Duodenal mucosa (tissue), 2 donors: Measurements from ENCODE around the gene SELENON.
A peak's percentile ranks its signal among the peaks of the same experiment; 100 is the strongest.

Experiments used
- H3K27ac ChIP-seq: one replicate; pipeline ENCODE4 v1.7.0; 2013; ENCODE audit warnings: low read depth, low read length
- H3K27me3 ChIP-seq, 2 donors: one replicate each; pipeline ENCODE4 v1.7.0; 2013; ENCODE audit warnings: low read length in 2 of 2, control low read depth in 1 of 2; ENCODE audit not compliant: insufficient read depth in 2 of 2, control insufficient read depth in 1 of 2
- H3K36me3 ChIP-seq, 2 donors: one replicate each; pipeline ENCODE4 v1.7.0; 2013; ENCODE audit warnings: low read length in 2 of 2, control low read depth in 1 of 2; ENCODE audit not compliant: insufficient read depth in 2 of 2, control insufficient read depth in 1 of 2
- H3K4me1 ChIP-seq, 2 donors: one replicate each; pipeline ENCODE4 v1.7.0; 2013; ENCODE audit warnings: low read length in 2 of 2, control low read depth in 1 of 2; ENCODE audit not compliant: insufficient read depth in 2 of 2, control insufficient read depth in 1 of 2
- H3K4me3 ChIP-seq, 2 donors: one replicate each; pipeline ENCODE4 v1.7.0; 2013; ENCODE audit warnings: low read length in 2 of 2, low read depth in 1 of 2
- H3K9ac ChIP-seq, 2 donors: one replicate each; pipeline ENCODE4 v1.7.0; 2013; ENCODE audit warnings: low read length in 2 of 2, low read depth in 1 of 2
- H3K9me3 ChIP-seq, 2 donors: one replicate each; pipeline ENCODE4 v1.7.0; 2013; ENCODE audit warnings: low read length in 2 of 2, control low read depth in 1 of 2; ENCODE audit not compliant: control insufficient read depth in 1 of 2

Gene SELENON

GRCh38 chr1:25760871-25761270 lies 39.1 kb upstream of the SELENON start:
- Histone ChIP-seq H3K27me3 (peaks cover 0 to 7% of the 10 kb centered on the region in 2 donors), H3K27ac (no peak overlapping the region), H3K4me1 (no peaks in the 10 kb centered on the region), H3K4me3 (no peak overlapping the region), H3K36me3 (no peaks in the 10 kb centered on the region), H3K9me3 (no peaks in the 10 kb centered on the region), H3K9ac (no peak overlapping the region)

GRCh38 chr1:25763493-25763892 lies 36.5 kb upstream of the SELENON start:
- Histone ChIP-seq H3K27me3 (peaks cover 0 to 1% of the 10 kb centered on the region in 2 donors), H3K27ac (no peak overlapping the region), H3K9me3 (no peaks in the 10 kb centered on the region), H3K9ac (no peak overlapping the region), H3K4me1 (peaks cover 0 to 4% of the 10 kb centered on the region in 2 donors), H3K36me3 (no peaks in the 10 kb centered on the region), H3K4me3 (no peak overlapping the region)

GRCh38 chr1:25765136-25765922 lies 34.7 kb upstream of the SELENON start:
- no peak overlapping the region for H3K4me3 ChIP-seq
- no peaks in the 10 kb centered on the region for H3K9me3 ChIP-seq
- H3K9ac ChIP-seq: no peak overlapping the region
- H3K27ac ChIP-seq: no peak overlapping the region
- H3K27me3 ChIP-seq: no peaks in the 10 kb centered on the region
- peaks cover under 1 to 4% of the 10 kb centered on the region in 2 donors for H3K4me1 ChIP-seq
- peaks cover 0 to 6% of the 10 kb centered on the region in 2 donors for H3K36me3 ChIP-seq

- Histone ChIP-seq H3K36me3 (peaks cover 0 to 6% of the 10 kb centered on the region in 2 donors), H3K9ac (no peak overlapping the region), H3K27ac (no peak overlapping the region), H3K9me3 (no peaks in the 10 kb centered on the region), H3K4me3 (no peak overlapping the region), H3K27me3 (no peaks in the 10 kb centered on the region), H3K4me1 (peaks cover 7 to 8% of the 10 kb centered on the region in 2 donors)
These were observed 33.9 kb upstream of the SELENON start for GRCh38 chr1:25765923-25766589.

- Histone ChIP-seq H3K9me3 (no peaks in the 10 kb centered on the region), H3K27ac (no peak overlapping the region), H3K27me3 (no peaks in the 10 kb centered on the region), H3K9ac (no peak overlapping the region), H3K4me3 (no peak overlapping the region), H3K36me3 (peaks cover 0 to 6% of the 10 kb centered on the region in 2 donors), H3K4me1 (peaks cover 14 to 16% of the 10 kb centered on the region in 2 donors)
These were observed 33.1 kb upstream of the SELENON start for GRCh38 chr1:25766721-25767436.

- Histone ChIP-seq H3K9ac (no peak overlapping the region), H3K4me1 (peaks cover 14 to 16% of the 10 kb centered on the region in 2 donors), H3K27me3 (no peaks in the 10 kb centered on the region), H3K36me3 (peaks cover 0 to 10% of the 10 kb centered on the region in 2 donors), H3K4me3 (no peak overlapping the region), H3K9me3 (no peaks in the 10 kb centered on the region), H3K27ac (no peak overlapping the region)
These were observed 32.6 kb upstream of the SELENON start for GRCh38 chr1:25767437-25767770.

GRCh38 chr1:25768999-25769398 lies 31.0 kb upstream of the SELENON start:
- no peak overlapping the region for H3K4me3 ChIP-seq
- H3K9me3 ChIP-seq: no peaks in the 10 kb centered on the region
- peaks cover 0 to 12% of the 10 kb centered on the region in 2 donors for H3K36me3 ChIP-seq
- H3K9ac ChIP-seq: no peak overlapping the region
- peaks cover 23 to 25% of the 10 kb centered on the region in 2 donors for H3K4me1 ChIP-seq
- H3K27ac ChIP-seq: no peak overlapping the region
- no peaks in the 10 kb centered on the region for H3K27me3 ChIP-seq

GRCh38 chr1:25769625-25770383 lies 30.2 kb upstream of the SELENON start:
- H3K4me1 ChIP-seq: peaks cover 30 to 31% of the 10 kb centered on the region in 2 donors
- no peaks in the 10 kb centered on the region for H3K27me3 ChIP-seq
- H3K9ac ChIP-seq: no peak overlapping the region
- H3K27ac ChIP-seq: no peak overlapping the region
- H3K36me3 ChIP-seq: peaks cover 0 to 12% of the 10 kb centered on the region in 2 donors
- H3K4me3 ChIP-seq: no peak overlapping the region
- no peaks in the 10 kb centered on the region for H3K9me3 ChIP-seq

GRCh38 chr1:25770541-25771220 lies 29.3 kb upstream of the SELENON start:
- H3K4me1 ChIP-seq: peaks cover 34 to 37% of the 10 kb centered on the region in 2 donors
- H3K4me3 ChIP-seq: peak overlapping the region in 1 of 2 donors; percentile 6
- no peak overlapping the region for H3K9ac ChIP-seq
- no peak overlapping the region for H3K27ac ChIP-seq
- H3K9me3 ChIP-seq: no peaks in the 10 kb centered on the region
- no peaks in the 10 kb centered on the region for H3K27me3 ChIP-seq
- peaks cover 0 to 12% of the 10 kb centered on the region in 2 donors for H3K36me3 ChIP-seq
